GM12892 (cell line): ENCODE results near the gene MRPL44.
"Not testable (repeated sequence)": the region's sequence is repeated elsewhere in the genome, so short reads cannot be mapped to it uniquely, and the experiment has no call there.

Experiments used
- DNase-seq: peaks from one replicate; pipeline ENCODE4 v3.0.0; 2011; ENCODE audit not compliant: insufficient read length
- FAIRE-seq: peaks from 2 replicates; lab custom pipeline; 2011; peaks lifted over from hg19 to GRCh38; lab: Jason Lieb, UNC
- POLR2A ChIP-seq: IDR thresholded peaks from 2 replicates; pipeline ENCODE4 v1.6.1; 2011; ENCODE audit warnings: low read depth, low read length, control low read depth
- POLR2AphosphoS5 ChIP-seq: IDR thresholded peaks from 2 replicates; pipeline ENCODE4 v1.6.1; 2011; ENCODE audit warnings: low read depth, low read length, control low read depth
- TAF1 ChIP-seq: IDR thresholded peaks from 2 replicates; pipeline ENCODE4 v1.6.1; 2011; ENCODE audit warnings: low read depth, mild to moderate bottlenecking, control low read depth, low read length, borderline replicate concordance

MRPL44 gene

GRCh38 chr2:223925106-223925505 is 32.2 kb upstream of the MRPL44 start:
- TF ChIP-seq POLR2A (no peak), TAF1 (no peak), POLR2AphosphoS5 (no peak)
- FAIRE-seq, result no peak
- DNase-seq, result no peak

DNA sequence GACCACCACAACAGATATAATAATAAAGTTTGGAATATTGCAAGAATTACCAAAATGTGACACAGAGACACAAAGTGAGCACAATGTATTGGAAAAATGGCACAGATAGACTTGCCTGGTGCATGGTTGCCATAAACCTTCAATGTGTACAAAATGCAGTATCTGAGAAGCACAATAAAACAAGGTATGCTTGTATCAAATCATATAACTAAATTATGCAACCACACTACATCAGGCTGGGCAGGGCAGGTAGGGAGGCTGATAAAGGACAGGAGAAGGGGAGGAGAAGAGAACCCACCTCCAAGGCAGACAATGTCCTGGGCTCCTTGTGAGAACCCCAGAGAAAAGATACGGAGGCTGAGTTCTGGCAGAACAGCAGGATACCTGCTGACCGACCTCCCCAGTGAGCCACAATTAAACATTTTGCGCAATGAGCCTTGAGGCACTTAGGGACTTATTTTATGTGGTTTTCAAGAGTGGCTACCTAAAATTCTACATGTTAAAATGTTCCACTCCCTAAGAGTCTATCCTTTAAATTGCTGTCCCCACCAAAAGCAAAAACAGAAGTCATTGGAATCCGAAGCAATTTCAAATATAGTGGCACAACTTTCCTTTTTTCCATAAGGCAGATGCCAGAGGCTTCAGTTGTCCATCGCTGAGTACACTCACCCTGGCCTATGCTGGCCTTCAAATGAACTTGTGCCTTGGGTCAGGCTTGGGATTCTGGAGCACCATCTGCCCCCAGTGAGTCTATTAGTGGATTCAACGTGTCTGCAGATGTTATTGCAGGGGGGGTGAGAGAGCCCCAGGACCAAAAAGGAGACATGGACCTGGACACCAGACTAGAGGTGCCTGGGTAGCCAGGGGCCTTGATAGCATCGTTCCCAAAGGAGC is 28.9 kb upstream of the MRPL44 start:
- FAIRE-seq (no peak), DNase-seq (no peak)
- TF ChIP-seq TAF1 (no peak), POLR2AphosphoS5 (no peak), POLR2A (no peak)

GRCh38 chr2:223929571-223930102 is 27.6 kb upstream of the MRPL44 start:
- no peak for TF ChIP-seq TAF1
- no peak for TF ChIP-seq POLR2AphosphoS5
- TF ChIP-seq POLR2A, result no peak
- FAIRE-seq (no peak), DNase-seq (no peak)

GRCh38 chr2:223930103-223930976 is 26.9 kb upstream of the MRPL44 start:
- TF ChIP-seq POLR2AphosphoS5 (no peak), POLR2A (no peak), TAF1 (no peak)

DNA sequence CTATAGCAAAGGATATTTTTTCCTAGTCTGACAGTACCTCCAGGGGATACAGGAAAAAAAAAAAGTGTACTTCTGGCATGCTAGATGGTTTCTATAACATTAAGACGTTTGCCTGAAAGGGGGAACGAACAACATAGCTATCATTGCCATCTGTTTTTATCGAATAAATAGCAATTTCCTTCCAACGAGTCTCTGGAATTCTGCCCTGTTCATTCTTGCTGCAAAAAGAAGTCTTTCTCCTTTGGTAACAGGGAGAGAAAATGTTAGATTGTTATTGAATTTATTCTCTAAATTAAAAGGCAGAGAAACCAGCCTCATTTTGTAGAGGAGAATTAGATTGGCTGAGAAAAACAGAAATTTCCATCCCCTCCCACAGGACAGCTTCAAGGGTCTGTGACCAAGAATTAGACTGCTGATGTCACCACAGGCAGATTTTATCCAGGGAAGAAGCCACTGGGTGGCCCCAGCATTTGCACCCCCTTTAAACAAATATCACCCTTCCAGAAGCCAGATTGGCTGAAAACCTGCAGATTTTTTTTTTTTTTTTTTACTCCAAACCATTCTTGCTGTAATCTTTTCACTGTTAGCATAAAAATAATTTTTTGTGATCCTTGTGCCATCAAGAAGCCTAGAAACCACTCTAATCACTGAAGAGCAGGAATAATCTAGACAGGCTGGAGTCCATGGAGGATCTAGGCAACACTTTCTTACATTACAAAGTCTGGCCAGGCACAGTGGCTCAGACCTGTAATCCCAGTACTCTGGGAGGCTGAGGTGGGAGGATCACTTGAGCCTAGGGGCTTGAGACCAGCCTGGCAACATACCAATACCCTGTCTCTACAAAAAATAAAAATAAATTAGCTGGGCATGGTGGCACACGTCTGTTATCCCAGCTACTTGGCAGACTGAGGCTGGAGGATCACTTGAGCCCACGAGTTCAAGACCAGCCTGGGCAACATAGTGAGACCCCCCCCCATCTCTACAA is 24.2 kb upstream of the MRPL44 start:
- FAIRE-seq (no peak), DNase-seq (no peak)

More at GRCh38 chr2:223930103-223930976, 26.9 kb upstream of the MRPL44 start:
- FAIRE-seq (no peak), DNase-seq (no peak)

GRCh38 chr2:223934870-223935269 is 22.4 kb upstream of the MRPL44 start:
- TF ChIP-seq POLR2A (no peak), TAF1 (no peak), POLR2AphosphoS5 (no peak)
- no peak for FAIRE-seq
- DNase-seq, result no peak

More for the DNA sequence above, 24.2 kb upstream of the MRPL44 start:
- TF ChIP-seq TAF1 (no peak), POLR2AphosphoS5 (no peak), POLR2A (no peak)

DNA sequence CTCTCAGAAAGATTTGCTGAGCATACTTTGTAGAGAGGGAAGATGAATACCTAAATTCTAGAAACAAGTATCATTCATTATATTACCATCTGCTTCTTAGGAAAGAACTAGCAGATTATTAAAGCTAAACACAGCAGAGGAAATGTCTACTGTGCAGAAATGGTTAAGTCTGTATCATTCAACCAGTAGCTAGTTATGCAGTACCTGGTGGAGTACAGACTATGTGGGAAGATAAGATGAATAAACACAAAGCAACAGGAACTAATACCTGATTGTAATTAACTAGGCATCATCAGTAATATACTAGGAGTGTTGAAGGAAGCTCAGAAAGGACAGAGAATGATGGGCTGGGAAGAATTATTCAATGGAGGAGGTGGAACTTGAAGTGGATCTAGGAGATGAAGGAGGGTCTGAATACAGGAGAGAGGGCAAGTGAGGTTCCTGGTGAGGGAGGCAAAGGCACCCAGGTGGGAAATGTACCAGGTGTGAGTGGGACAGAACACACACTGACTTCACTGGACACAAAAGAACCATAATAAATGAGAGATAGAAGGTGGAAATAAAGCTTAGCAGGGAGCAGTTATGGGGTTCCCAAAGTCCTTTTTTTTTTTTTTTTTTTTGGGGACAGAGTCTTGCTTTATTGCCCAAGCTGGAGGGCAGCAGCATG is 21.7 kb upstream of the MRPL44 start:
- FAIRE-seq (no peak), DNase-seq (no peak)

GRCh38 chr2:223936862-223937326 is 20.4 kb upstream of the MRPL44 start:
- FAIRE-seq (no peak), DNase-seq (no peak)
- no peak for TF ChIP-seq TAF1
- no peak for TF ChIP-seq POLR2A
- TF ChIP-seq POLR2AphosphoS5, result no peak

More for the DNA sequence above, 21.7 kb upstream of the MRPL44 start:
- TF ChIP-seq TAF1, result no peak
- TF ChIP-seq POLR2AphosphoS5, result no peak
- TF ChIP-seq POLR2A, result no peak

DNA sequence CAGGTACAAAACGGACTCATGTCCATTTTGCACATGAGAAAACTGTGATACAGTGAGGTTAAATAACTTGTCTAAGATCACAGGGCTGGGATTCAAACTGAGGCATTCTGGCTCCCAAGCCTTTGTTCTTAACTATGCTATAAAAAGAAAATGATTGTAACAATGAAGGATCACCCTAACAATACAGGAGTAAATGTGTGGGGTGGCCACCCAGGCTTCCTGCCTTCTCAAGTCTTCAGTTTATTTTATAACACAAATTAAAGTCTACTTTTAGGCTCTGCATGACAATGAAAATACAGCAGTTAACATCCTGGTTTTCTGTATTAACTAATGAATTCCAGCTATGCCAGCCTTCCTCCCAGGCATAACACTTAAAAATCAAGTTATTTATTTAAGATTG is 19.7 kb upstream of the MRPL44 start:
- DNase-seq, result no peak
- TF ChIP-seq POLR2A (no peak), TAF1 (no peak)
- no peak for FAIRE-seq

DNA sequence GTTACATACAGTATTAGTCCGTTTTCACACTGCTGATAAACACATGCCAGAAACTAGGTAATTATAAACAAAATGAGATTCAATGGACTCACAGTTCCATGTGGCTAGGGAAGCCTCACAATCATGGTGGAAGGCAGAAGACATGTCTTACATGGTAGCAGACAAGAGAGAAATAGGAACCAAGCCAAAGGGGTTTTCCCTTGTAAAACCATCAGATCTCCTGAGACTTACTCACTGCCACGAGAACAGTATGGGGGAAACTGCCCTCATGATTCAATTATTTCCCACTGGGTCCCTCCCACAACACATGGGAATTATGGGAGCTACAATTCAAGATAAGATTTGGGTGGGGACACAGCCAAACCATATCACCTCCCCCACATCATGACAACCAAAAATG is 17.8 kb upstream of the MRPL44 start:
- not testable (repeated sequence) for DNase-seq
- FAIRE-seq, result peak; percentile 61
